ENCODE data around the gene C1orf116.
"Not testable (repeated sequence)": the region's sequence is repeated elsewhere in the genome, so short reads cannot be mapped to it uniquely, and the experiment has no call there.

Gene C1orf116

GRCh38 chr1:207058878-207059867, 26.6 kb upstream of the C1orf116 start:
- no peak for DNase-seq

DNA sequence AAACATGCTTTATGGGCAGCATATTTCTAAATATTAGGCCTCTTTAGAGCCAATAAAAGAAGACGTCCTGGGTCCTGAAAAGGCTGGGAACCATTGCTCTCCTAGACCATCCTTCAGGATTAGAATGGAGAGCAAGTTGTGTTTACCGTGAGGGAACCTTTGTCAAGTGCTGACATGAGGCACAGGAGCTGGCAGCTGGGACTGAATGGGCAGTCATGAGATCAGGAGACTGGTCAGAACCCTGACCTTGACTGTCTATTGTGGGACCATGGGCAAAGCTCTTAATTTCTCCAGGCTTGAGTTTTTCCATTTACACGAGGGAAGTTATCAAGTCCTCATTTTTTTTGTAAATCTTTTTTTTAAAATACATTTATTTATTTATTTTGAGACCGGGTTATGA, 25.7 kb upstream of the C1orf116 start:
- no peak for DNase-seq

DNA sequence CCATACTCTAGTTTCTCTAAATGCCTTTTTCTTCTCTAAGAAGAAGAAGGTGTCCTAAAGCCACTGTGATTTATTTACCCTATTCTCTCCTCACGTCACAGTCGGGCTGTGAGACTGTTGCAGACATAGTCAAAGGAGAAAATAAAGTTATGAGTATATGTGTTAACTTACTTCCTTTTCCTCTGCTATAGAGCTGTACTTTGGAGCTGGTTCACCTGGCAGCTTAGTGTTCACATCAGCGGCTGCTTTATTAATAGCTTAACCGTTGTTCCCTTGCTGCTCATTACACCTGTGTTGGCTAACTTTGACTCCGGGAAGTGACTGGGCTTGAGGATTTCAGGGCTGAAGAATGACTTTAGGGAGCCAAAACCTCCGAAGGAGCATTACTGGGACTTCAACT, 24.1 kb upstream of the C1orf116 start:
- no peak for DNase-seq

DNA sequence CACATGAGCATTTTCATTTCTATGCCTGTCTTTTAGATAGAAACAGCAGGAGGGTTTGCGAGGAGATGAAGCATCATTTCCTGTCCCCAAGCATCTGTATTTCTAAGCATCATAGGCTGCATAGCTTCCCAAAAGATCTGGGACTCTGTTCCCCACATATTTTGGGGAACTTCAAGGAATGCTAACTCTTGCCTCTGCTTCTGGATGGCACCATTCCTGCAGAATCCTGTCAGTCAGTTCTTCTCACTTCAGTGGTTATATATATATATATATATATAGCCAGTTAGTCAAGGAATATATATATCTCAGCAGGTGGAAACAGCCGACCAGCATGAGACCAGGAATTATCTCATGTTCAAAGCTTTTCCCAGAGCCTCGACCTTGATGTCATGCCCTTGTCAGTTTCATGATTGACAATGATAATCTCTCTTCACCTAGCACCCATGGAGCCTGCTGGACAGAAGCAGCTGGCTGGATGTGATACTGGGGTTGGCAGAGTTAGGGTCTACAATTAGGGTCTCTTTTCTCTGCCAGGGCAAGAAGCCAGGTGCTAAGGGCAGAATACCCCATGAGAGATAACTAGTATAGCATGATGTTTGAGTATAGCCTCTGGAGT, 22.9 kb upstream of the C1orf116 start:
- DNase-seq = no peak

GRCh38 chr1:207054491-207054890, 21.9 kb upstream of the C1orf116 start:
- no peak for DNase-seq

DNA sequence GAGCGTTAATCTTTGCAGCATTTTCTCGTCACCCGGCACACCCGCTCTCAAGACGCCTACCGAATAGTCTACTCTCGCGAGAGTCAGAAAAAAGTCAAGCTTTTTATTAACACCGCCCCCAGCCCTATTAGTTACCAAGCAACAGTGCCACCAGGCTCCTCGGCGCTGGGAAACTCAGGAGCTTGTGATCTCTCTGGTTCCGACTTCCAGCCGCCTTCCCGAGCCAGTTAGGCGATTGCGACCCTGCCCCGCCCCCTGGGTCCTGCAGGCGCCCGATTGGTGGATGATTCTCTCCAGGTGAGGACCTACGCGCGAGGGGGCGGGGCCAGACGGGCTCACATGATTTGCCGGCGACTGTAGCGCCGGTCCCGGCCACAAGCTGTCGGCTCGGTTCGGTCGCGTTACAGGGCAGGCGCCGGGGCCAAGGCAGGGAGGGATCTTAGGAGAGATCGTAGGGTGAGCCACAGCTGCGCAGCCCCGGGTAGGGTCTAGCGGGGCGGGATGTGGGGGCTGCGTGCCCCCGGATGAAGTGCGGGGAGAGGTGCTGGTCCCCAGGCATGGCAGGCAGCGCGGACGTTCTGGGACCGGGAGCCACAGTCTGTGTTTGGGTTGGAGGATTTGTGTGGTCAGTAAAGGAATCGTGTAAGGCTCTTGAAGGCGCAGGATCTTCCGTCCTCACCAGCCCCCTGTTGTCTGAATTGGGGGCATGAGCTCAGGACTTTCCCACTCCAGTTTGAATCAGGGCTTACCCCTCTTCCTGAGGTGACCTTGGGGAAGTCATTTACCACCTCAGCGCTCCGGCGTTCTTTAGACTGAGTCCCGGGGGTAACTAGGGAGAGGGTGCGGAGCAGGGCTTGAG, 20.6 kb upstream of the C1orf116 start, which contains the start of gene PFKFB2:
PFKFB2 (plus strand) TSS at position 365 of the 859 bp plus-strand sequence. CDS start 1,443 bp downstream, outside the sequence.
- peak; percentile 96 for DNase-seq

DNA sequence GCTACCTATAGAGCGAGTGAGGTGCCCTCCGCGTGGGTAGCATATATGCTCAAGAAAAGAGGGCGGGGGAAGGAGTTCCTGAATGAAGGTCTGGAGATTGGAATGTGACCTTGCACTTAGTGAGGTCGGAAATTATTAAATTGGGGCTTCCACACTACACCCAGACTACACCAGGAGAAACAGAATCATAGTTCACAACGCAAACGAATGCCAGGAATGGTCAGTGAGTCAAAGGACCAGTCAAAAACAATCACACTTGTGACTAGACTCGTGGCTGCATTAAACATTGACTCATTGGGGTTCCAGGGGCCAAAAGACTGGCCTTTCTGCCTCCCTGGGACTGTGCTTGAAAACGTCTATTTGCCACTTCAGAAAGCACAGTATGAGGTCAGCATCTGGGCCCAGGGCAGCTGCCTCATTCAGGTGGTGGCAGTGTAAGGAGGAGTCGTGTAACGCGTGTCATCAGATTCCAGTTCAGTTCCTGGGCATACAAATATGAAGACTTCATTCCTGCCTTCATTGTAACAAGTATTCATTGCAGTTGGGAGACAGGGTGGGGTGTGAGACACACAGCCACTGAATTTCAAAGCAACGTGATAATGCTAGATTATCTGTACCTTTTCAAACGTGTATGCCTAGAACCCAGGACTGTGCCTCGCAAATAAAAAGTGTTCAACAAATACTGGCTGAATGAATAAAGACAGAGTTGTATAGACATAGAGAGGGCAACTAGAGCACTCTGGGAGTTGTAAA, 18.8 kb upstream of the C1orf116 start, which contains the start of gene YOD1:
YOD1 (minus strand) TSS at position 18 of the 753 bp plus-strand sequence. CDS start 178 bp downstream, outside the sequence.
- peak in 1 of 2 experiments; percentile 47 for DNase-seq

- DNase-seq = peak; percentile 92 to 94
These were observed 18.1 kb upstream of the C1orf116 start for GRCh38 chr1:207050480-207051190.

GRCh38 chr1:207049974-207050391, 17.4 kb upstream of the C1orf116 start:
- DNase-seq = peak; percentile 36 to 47

GRCh38 chr1:207049514-207049913, 17.0 kb upstream of the C1orf116 start:
- no peak for DNase-seq

- DNase-seq = no peak
These were observed 16.5 kb upstream of the C1orf116 start for GRCh38 chr1:207049054-207049453.

- no peak for DNase-seq
These were observed 15.5 kb upstream of the C1orf116 start for GRCh38 chr1:207048041-207048440.

- DNase-seq = no peak
These were observed 14.9 kb upstream of the C1orf116 start for GRCh38 chr1:207047505-207047904.

DNA sequence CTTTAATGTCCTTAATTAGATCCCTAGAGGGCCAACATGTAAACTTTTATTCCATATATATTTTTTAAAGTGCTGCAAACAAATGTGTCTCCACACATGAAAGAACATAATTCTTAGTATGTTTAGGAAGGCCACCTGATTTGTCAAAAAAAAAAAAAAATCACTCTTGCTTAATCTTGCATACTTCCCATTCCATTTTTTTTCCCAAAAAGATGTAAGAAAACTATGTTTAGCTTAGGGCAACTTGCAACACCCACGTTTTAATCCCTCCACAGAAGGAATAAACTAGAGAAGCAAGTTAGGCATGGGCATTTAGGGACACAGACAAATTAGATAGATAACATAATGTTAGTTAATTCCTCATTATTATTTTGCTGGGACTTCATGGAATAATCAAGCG, 12.9 kb upstream of the C1orf116 start:
- DNase-seq = no peak

GRCh38 chr1:207041397-207041796, 8.8 kb upstream of the C1orf116 start:
- not testable (repeated sequence) for DNase-seq

- DNase-seq = no peak
These were observed 7.6 kb upstream of the C1orf116 start for GRCh38 chr1:207040181-207040533.

GRCh38 chr1:207039380-207040180, 7.0 kb upstream of the C1orf116 start:
- no peak for DNase-seq

DNA sequence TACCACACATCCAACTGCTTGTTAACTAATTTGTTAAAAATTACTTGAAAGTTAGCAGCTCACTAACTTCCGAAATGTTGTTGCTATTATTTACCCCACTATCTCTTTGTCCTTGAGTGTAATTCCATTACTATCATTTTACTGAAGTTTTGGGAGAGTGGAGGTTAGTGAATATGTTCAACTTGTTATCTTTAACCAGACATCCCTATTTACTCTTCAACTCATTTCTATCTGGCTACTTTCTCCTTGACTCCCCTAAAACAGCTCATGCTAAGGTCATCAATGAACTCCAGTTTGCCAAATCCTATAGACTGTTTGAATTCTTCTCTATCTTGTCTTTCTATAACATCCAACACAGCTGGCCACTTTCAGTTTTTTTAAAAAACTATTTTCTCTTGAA, 4.3 kb upstream of the C1orf116 start:
- DNase-seq = no peak

DNA sequence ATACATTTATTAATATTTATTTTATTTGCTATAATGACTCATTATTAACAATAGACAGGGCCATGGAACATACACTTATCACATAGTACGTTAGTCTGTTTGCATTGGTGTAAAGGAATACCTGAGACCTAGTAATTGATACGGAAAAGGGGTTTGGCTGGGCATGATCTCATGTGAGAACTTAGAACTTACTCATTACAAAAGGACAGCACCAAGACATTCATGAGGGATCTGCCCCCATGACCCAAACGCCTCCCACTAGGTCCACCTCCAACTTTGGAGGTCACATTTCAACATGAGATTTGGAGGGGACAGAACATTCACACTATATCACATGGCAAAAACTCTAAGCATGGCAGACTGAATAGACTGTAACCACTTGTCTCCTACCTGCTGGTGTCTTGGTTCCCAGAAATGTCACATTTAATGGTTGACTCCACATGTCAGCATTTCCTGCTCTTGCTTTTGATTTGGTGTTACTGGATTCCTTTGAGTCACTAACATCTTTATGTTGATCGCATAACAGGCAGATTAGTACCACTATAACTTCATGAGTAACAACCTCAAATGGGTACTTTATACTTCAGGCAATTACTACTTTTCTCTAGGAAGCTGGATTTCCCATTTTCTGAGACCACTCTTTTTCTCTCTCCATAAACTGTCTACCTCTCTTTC, 3.5 kb upstream of the C1orf116 start:
- no peak for DNase-seq

DNA sequence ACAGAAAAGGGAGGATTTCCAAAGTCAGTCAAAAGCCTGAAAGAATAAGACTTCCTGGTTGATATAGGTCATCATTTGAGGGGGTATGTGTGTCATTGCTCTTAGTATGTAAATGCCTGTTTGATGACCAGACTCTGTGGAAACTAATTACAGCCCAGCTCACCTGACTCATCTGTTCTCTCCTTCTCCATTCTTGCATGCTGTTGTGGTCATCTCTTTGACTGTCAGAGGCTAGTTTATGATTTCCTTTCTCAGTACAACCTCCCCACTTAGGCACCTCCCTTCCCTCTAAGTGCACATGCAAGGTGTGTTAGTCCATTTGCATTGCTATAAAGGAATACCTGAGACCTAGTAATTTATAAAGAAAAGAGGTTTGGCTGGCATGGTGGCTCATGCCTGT, 2.4 kb upstream of the C1orf116 start:
- no peak for DNase-seq
